Measurements from ENCODE around the gene EAF2.

Gene EAF2

DNA sequence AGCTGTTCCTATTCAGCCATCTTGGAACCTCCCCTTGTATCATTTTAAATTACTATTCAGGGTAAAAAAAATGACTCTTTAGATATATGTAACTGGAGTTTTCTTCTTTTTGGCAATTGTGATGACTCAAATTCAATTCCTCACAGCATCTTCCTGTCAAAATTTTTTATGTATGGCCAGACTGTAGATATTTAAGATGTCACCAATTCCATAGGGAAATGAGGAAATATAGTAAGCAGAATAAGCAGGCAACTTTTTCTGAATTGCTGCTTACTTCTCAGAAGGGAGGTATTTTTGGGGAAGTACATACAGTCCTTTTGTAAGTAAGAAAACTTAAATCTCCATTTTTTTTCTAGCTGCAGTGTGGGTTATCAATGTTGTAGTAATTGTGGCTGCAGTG lies 28.8 kb downstream of the EAF2 start:
- Histone ChIP-seq H3K4me1 (ENCODE audit: control insufficient read depth, insufficient read depth, low read length) (no peaks in the 10 kb centered on the region), H3K27me3 (replicated peaks; ENCODE audit: control insufficient read depth, insufficient read depth, low read length) (no peaks in the 10 kb centered on the region), H3K36me3 (ENCODE audit: control insufficient read depth, insufficient read depth, low read length, severe bottlenecking) (no peaks in the 10 kb centered on the region), H3K4me3 (ENCODE audit: low read length) (no peak overlapping the region), H3K9me3 (ENCODE audit: control insufficient read depth, low read length) (no peaks in the 10 kb centered on the region), H3K9ac (ENCODE audit: low read length) (no peak overlapping the region)
- DNase-seq (ENCODE audit: low read depth), result no peak

DNA sequence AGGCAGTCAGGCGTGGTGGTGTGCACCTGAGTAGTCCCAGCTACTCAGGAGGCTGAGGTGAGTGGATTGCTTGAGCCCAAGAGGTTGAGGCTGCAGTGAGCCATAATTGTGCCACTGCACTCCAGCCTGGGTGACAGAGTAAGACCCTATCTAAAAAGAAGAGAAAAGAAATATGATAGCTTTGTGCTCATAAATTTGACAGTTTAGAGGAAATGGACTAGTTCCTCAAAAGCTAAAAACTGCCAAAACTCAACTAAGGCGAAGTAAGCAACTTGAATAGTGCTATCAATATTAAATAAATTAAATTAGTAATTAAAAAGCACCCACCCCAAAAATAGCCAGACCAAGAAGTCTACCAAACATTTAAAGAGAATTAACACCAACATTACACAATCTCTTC lies 34.7 kb downstream of the EAF2 start:
- Histone ChIP-seq H3K36me3 (ENCODE audit: control insufficient read depth, insufficient read depth, low read length, severe bottlenecking) (no peaks in the 10 kb centered on the region), H3K4me1 (ENCODE audit: control insufficient read depth, insufficient read depth, low read length) (no peaks in the 10 kb centered on the region), H3K4me3 (ENCODE audit: low read length) (no peak overlapping the region), H3K27me3 (replicated peaks; ENCODE audit: control insufficient read depth, insufficient read depth, low read length) (no peaks in the 10 kb centered on the region), H3K9ac (ENCODE audit: low read length) (no peak overlapping the region), H3K9me3 (ENCODE audit: control insufficient read depth, low read length) (no peaks in the 10 kb centered on the region)
- DNase-seq (ENCODE audit: low read depth), result no peak

DNA sequence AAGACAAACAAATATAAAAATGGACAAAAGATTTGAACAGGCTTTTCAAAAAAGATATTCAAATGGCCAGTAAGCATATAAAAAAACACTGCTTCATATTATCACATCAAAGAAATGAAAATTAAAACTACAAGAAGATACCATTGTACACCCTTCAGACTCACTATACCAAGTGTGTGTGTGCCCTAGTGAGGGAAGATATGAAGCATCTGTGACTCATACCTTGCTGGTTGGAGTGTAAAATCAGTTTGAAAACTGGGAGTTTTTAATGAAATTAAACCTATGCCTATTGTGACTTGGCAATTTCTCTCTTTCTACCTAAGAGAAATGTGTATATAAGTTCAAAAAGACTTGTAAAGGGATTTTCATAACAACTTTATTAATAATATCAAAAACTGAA lies 35.7 kb downstream of the EAF2 start:
- H3K36me3 ChIP-seq (ENCODE audit: control insufficient read depth, insufficient read depth, low read length, severe bottlenecking), result no peaks in the 10 kb centered on the region
- no peaks in the 10 kb centered on the region for H3K9me3 ChIP-seq (ENCODE audit: control insufficient read depth, low read length)
- no peaks in the 10 kb centered on the region for H3K27me3 ChIP-seq (replicated peaks; ENCODE audit: control insufficient read depth, insufficient read depth, low read length)
- H3K4me1 ChIP-seq (ENCODE audit: control insufficient read depth, insufficient read depth, low read length), result no peaks in the 10 kb centered on the region
- no peak overlapping the region for H3K4me3 ChIP-seq (ENCODE audit: low read length)
- H3K9ac ChIP-seq (ENCODE audit: low read length), result no peak overlapping the region
- no peak for DNase-seq (ENCODE audit: low read depth)

DNA sequence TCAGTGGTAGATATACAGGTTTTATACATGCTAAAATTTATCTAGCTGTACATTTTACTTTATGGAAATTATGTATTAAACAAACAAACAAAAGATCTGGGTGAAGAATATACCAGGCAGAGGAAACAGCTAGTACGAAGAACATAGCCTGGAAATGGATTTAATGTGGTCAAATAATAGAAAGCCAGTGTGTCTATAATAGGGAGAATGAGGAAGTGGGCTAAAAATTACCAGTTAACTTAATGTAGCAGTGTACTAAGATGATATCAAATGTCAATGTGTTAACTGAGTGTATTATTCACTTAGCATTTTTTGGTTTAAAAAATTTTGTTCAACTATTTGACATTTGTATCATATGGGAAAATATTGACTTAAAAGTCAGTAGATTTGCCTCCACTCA lies 36.4 kb downstream of the EAF2 start:
- DNase-seq (ENCODE audit: low read depth), result no peak

DNA sequence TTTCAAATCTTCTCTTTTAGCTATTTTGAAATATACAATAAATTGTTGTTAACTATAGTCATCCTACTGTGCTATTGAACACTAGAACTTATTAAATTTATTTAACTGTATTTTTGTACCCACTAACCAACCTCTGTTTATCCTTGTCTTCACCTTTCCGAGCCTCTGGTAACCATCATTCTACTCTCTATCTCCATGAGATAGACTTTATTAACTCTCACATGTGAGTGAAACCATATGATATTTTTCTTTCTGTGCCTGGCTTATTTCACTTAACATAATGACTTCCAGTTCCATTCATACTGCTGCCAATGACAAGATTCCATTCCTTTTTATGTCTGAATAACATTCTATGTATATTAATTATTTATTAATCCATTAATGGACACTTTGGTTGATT lies 43.4 kb downstream of the EAF2 start:
- Histone ChIP-seq H3K4me1 (ENCODE audit: control insufficient read depth, insufficient read depth, low read length) (no peaks in the 10 kb centered on the region), H3K27me3 (replicated peaks; ENCODE audit: control insufficient read depth, insufficient read depth, low read length) (no peaks in the 10 kb centered on the region), H3K9ac (ENCODE audit: low read length) (no peak overlapping the region), H3K36me3 (ENCODE audit: control insufficient read depth, insufficient read depth, low read length, severe bottlenecking) (no peaks in the 10 kb centered on the region), H3K4me3 (ENCODE audit: low read length) (no peak overlapping the region), H3K9me3 (ENCODE audit: control insufficient read depth, low read length) (no peaks in the 10 kb centered on the region)
- no peak for DNase-seq (ENCODE audit: low read depth)

More for the DNA sequence above, 36.4 kb downstream of the EAF2 start:
- no peak overlapping the region for H3K9ac ChIP-seq (ENCODE audit: low read length)
- H3K36me3 ChIP-seq (ENCODE audit: control insufficient read depth, insufficient read depth, low read length, severe bottlenecking), result no peaks in the 10 kb centered on the region
- no peaks in the 10 kb centered on the region for H3K9me3 ChIP-seq (ENCODE audit: control insufficient read depth, low read length)
- H3K27me3 ChIP-seq (replicated peaks; ENCODE audit: control insufficient read depth, insufficient read depth, low read length), result no peaks in the 10 kb centered on the region
- H3K4me3 ChIP-seq (ENCODE audit: low read length), result no peak overlapping the region
- no peaks in the 10 kb centered on the region for H3K4me1 ChIP-seq (ENCODE audit: control insufficient read depth, insufficient read depth, low read length)

DNA sequence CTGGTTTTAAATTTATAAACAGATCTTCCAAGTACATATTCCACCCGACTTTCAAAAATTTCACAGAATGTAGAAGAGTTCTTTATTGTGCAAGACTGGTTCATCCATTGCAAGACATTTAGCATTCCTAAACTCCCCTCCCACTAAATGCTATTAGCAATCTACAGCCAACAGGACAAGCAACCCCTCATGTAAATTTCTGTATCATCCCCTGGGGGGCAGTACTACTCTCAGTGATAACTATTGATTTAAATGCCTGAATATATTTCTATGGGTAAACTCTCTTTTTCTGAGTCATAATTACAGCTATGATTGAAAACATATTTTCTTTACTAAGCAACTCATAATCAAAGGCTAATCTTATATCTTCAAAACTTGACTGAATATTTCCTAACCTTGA lies 48.5 kb downstream of the EAF2 start:
- no peaks in the 10 kb centered on the region for H3K9me3 ChIP-seq (ENCODE audit: control insufficient read depth, low read length)
- peak; percentile 45 for DNase-seq (ENCODE audit: low read depth)
- no peaks in the 10 kb centered on the region for H3K4me1 ChIP-seq (ENCODE audit: control insufficient read depth, insufficient read depth, low read length)
- no peaks in the 10 kb centered on the region for H3K27me3 ChIP-seq (replicated peaks; ENCODE audit: control insufficient read depth, insufficient read depth, low read length)
- no peak overlapping the region for H3K4me3 ChIP-seq (ENCODE audit: low read length)
- no peaks in the 10 kb centered on the region for H3K36me3 ChIP-seq (ENCODE audit: control insufficient read depth, insufficient read depth, low read length, severe bottlenecking)
- no peak overlapping the region for H3K9ac ChIP-seq (ENCODE audit: low read length)

DNA sequence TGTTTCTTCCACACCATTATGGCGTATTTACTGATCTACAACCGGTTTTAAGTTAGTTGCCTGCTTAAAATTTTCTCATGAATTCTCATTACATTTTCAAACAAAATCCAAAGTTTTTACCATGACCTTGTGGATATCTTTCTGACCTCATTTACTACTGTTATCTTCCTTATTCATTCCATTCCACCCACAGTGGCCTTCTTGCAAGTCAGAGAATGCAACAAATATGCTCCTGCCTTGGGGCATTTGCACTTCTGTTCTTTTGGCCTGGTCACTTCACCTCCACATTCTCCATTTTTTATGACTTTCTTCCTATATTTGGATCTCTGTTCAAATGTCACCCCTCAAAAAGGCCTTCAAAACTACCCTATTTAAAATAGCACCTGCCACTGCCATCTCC lies 50.4 kb downstream of the EAF2 start:
- DNase-seq (ENCODE audit: low read depth), result peak; percentile 6
- H3K9ac ChIP-seq (ENCODE audit: low read length), result no peak overlapping the region
- H3K27me3 ChIP-seq (replicated peaks; ENCODE audit: control insufficient read depth, insufficient read depth, low read length), result no peaks in the 10 kb centered on the region
- no peak overlapping the region for H3K4me3 ChIP-seq (ENCODE audit: low read length)
- no peaks in the 10 kb centered on the region for H3K4me1 ChIP-seq (ENCODE audit: control insufficient read depth, insufficient read depth, low read length)
- no peaks in the 10 kb centered on the region for H3K36me3 ChIP-seq (ENCODE audit: control insufficient read depth, insufficient read depth, low read length, severe bottlenecking)
- H3K9me3 ChIP-seq (ENCODE audit: control insufficient read depth, low read length), result no peaks in the 10 kb centered on the region

DNA sequence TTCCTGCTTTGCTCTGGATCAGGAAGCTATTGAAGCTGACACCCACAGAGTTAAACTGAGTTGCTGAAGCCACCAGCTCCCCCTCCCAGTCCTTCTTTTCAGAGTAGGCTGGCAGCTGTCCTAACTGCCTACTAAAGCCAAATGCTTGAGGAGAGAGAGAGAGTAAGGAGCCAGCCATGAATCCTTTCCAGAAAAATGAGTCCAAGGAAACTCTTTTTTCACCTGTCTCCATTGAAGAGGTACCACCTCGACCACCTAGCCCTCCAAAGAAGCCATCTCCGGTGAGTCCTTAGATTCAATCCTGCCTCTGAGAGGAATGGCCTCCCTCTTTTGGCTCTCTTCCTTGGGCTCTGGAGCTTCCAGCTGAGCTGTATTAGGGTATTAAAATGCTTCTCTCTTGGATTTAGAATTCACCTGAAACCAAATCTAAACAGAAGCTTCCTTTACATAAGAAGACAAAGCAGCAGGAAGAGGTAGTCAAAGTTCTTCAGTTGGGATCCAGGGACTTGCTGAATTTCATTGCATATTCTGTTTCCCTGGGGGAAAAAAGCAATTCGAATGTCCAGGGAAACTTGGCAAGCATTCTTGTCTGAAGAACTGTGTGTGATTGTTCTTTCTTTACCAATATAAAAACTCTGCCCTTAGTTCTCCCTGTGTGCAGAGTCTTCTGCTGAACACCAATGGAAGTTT lies 59.4 kb downstream of the EAF2 start, which contains the start of gene SLC15A2:
TSS of gene SLC15A2 (plus strand) at position 101 of the 690 bp plus-strand sequence. CDS start at position 177, 76 bp downstream.
- Histone ChIP-seq H3K9ac (ENCODE audit: low read length) (no peak within 1 kb of the TSS), H3K4me1 (ENCODE audit: control insufficient read depth, insufficient read depth, low read length) (peaks cover 11% of the 10 kb centered on the region), H3K36me3 (ENCODE audit: control insufficient read depth, insufficient read depth, low read length, severe bottlenecking) (no peaks in the 10 kb centered on the region), H3K27me3 (replicated peaks; ENCODE audit: control insufficient read depth, insufficient read depth, low read length) (no peaks in the 10 kb centered on the region), H3K4me3 (ENCODE audit: low read length) (no peak within 1 kb of the TSS), H3K9me3 (ENCODE audit: control insufficient read depth, low read length) (no peaks in the 10 kb centered on the region)
- DNase-seq (ENCODE audit: low read depth), result peak; percentile 26

DNA sequence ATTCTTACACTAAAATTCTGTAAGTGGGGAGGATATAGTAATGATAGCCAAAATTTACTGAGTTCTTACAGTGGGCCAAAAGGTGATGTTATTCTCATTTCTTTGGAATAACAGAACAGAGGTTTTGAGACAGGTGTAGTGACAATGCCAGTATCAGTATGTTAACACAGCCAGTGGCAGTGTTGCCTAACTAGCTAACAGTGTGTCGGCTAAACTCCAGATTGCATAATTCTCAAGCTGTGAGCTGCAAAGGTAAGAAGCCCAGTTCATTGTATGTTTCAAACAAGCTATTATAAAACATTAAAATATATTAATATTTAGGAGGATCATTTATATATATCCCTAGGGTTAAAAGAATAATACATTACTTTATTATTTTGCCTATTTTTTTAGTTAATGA lies 60.1 kb downstream of the EAF2 start:
- no peak overlapping the region for H3K9ac ChIP-seq (ENCODE audit: low read length)
- no peak overlapping the region for H3K4me3 ChIP-seq (ENCODE audit: low read length)
- H3K4me1 ChIP-seq (ENCODE audit: control insufficient read depth, insufficient read depth, low read length), result peaks cover 11% of the 10 kb centered on the region
- no peaks in the 10 kb centered on the region for H3K9me3 ChIP-seq (ENCODE audit: control insufficient read depth, low read length)
- no peaks in the 10 kb centered on the region for H3K27me3 ChIP-seq (replicated peaks; ENCODE audit: control insufficient read depth, insufficient read depth, low read length)
- H3K36me3 ChIP-seq (ENCODE audit: control insufficient read depth, insufficient read depth, low read length, severe bottlenecking), result no peaks in the 10 kb centered on the region
- no peak for DNase-seq (ENCODE audit: low read depth)

DNA sequence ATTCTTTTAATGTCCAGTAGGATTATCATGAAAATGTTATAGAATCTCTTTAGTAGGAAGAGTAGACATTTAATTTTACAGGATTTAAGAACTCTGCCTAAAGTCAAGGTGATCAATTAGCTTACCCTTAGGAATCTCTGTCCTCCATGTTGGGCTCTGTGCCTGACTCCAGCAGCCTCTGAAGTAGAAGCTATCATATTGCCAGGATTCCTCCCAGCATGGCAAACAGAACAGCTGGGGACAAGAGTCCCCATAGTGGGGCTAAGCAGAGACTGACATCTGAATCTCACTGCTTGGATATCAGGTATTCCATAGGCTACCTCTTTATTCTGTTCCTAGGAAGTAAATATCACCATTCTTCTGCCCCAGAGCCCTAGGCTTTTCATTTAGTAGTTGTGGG lies 60.7 kb downstream of the EAF2 start:
- DNase-seq (ENCODE audit: low read depth), result no peak
- Histone ChIP-seq H3K9me3 (ENCODE audit: control insufficient read depth, low read length) (no peaks in the 10 kb centered on the region), H3K4me1 (ENCODE audit: control insufficient read depth, insufficient read depth, low read length) (peaks cover 11% of the 10 kb centered on the region), H3K9ac (ENCODE audit: low read length) (no peak overlapping the region), H3K4me3 (ENCODE audit: low read length) (no peak overlapping the region), H3K27me3 (replicated peaks; ENCODE audit: control insufficient read depth, insufficient read depth, low read length) (no peaks in the 10 kb centered on the region), H3K36me3 (ENCODE audit: control insufficient read depth, insufficient read depth, low read length, severe bottlenecking) (no peaks in the 10 kb centered on the region)

DNA sequence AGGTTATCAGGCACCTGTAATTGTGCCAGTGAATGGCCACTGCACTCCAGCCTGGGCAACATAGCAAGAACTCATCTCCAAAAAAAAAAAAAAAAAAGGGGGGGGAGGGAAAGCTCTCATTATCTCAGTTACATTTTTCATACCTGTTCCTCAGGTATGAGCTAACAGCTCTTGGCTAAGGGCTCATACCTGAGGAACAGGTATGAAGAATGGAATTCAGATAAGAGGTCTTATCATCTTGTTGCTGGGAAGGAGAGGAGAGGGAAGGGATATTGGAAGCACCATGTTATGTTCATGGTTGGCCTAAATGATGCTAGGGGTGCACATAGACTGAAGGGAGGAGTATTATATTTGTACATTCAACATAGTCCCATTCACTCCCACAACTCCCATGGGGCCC lies 61.8 kb downstream of the EAF2 start:
- Histone ChIP-seq H3K9me3 (ENCODE audit: control insufficient read depth, low read length) (no peaks in the 10 kb centered on the region), H3K4me1 (ENCODE audit: control insufficient read depth, insufficient read depth, low read length) (peaks cover 11% of the 10 kb centered on the region), H3K9ac (ENCODE audit: low read length) (no peak overlapping the region), H3K36me3 (ENCODE audit: control insufficient read depth, insufficient read depth, low read length, severe bottlenecking) (no peaks in the 10 kb centered on the region), H3K4me3 (ENCODE audit: low read length) (no peak overlapping the region), H3K27me3 (replicated peaks; ENCODE audit: control insufficient read depth, insufficient read depth, low read length) (no peaks in the 10 kb centered on the region)
- no peak for DNase-seq (ENCODE audit: low read depth)

DNA sequence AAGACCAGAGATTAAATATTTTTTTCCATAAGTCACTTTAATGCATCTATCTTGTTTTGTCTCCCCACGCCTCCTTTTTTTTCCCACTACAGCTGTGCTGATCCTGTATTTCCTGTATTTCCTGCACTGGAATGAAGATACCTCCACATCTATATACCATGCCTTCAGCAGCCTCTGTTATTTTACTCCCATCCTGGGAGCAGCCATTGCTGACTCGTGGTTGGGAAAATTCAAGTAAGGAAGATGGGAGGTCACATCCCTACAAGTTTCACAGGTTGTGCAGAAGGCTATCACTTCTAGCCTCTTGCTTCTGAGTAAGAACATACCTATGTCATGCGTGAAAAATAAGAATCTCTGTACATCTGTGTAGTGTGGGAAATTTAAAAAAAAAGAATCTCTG lies 62.3 kb downstream of the EAF2 start:
- Histone ChIP-seq H3K4me1 (ENCODE audit: control insufficient read depth, insufficient read depth, low read length) (peaks cover 11% of the 10 kb centered on the region), H3K36me3 (ENCODE audit: control insufficient read depth, insufficient read depth, low read length, severe bottlenecking) (no peaks in the 10 kb centered on the region), H3K9ac (ENCODE audit: low read length) (no peak overlapping the region), H3K9me3 (ENCODE audit: control insufficient read depth, low read length) (no peaks in the 10 kb centered on the region), H3K27me3 (replicated peaks; ENCODE audit: control insufficient read depth, insufficient read depth, low read length) (no peaks in the 10 kb centered on the region), H3K4me3 (ENCODE audit: low read length) (no peak overlapping the region)
- no peak for DNase-seq (ENCODE audit: low read depth)
